Measurements from ENCODE around the gene OR8B4. TPM values are rescaled to one million over a fixed set of nuclear protein-coding genes. Genes with fewer than 3 reads are reported as not detected.
A peak's percentile ranks its signal among the peaks of the same experiment; 100 is the strongest.

Gene OR8B4
- total and polyA plus RNA-seq, 2 experiments from 2014 or later: not detected

DNA sequence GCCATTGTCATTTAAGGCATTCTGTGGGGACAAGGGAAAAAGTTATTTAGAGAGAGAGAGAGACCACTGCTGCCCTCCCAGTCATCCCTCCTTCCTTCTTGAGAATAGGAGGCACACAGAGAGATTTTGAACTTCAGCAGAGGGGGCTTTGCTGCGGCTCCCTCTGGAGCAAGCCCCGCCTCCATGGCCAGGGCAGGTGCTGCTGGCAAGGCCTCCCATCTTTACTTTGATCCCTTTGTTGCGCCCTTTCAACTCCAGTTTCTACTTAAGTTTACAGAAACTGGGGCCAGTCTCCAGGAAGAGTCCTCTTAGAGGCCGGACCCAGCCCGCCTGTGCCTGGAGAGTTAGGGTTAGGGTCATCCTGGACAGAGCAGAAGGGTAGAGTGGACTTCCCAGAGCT, 16.4 kb upstream of the OR8B4 start:
- TF ChIP-seq CTCF (IDR thresholded peaks at IDR 0.05; ENCODE audit: low read depth, low read length): no peak
- no peak overlapping the region for H3K27ac ChIP-seq
- H3K4me3 ChIP-seq: no peak overlapping the region
- H3K27me3 ChIP-seq: no peaks in the 10 kb centered on the region
- H3K36me3 ChIP-seq: no peaks in the 10 kb centered on the region
- no peak for DNase-seq (ENCODE audit: low read depth in 1 of 2, low spot score in 1 of 2)
- H3K4me1 ChIP-seq (ENCODE audit: low read depth): no peaks in the 10 kb centered on the region
- no peaks in the 10 kb centered on the region for H3K9me3 ChIP-seq (ENCODE audit: low read depth)

- no peaks in the 10 kb centered on the region for H3K4me1 ChIP-seq (ENCODE audit: low read depth)
- no peak overlapping the region for H3K27ac ChIP-seq
- H3K36me3 ChIP-seq: no peaks in the 10 kb centered on the region
- TF ChIP-seq CTCF (IDR thresholded peaks at IDR 0.05; ENCODE audit: low read depth, low read length): no peak
- H3K27me3 ChIP-seq: no peaks in the 10 kb centered on the region
- H3K4me3 ChIP-seq: no peak overlapping the region
- DNase-seq (ENCODE audit: low read depth in 1 of 2, low spot score in 1 of 2): no peak
- no peaks in the 10 kb centered on the region for H3K9me3 ChIP-seq (ENCODE audit: low read depth)
Measured at GRCh38 chr11:124440608-124441007, 15.9 kb upstream of the OR8B4 start.

DNA sequence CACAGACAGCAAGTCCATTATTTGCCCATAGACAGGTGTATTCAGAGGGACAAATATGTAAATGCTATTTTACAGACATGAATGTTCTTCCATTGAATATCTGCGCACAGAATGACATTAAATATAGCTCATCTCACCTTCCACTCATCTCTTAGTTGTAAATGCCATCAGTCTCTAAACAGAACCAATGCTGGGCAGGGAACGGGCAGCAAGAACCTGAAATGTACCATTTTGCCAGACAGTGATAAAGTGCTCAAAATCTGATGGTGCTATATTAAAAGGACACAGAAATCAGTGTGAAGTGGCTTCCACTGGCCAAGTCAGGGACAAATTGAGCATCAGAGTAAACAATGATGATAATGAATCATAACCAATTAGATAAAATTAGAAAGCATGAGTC, 10.0 kb upstream of the OR8B4 start:
- Histone ChIP-seq H3K4me1 (ENCODE audit: low read depth) (no peaks in the 10 kb centered on the region), H3K4me3 (no peak overlapping the region), H3K36me3 (no peaks in the 10 kb centered on the region), H3K27ac (no peak overlapping the region), H3K9me3 (ENCODE audit: low read depth) (no peaks in the 10 kb centered on the region), H3K27me3 (peaks cover 4% of the 10 kb centered on the region)
- DNase-seq (ENCODE audit: low read depth in 1 of 2, low spot score in 1 of 2): no peak
- no peak for TF ChIP-seq CTCF (IDR thresholded peaks at IDR 0.05; ENCODE audit: low read depth, low read length)

DNA sequence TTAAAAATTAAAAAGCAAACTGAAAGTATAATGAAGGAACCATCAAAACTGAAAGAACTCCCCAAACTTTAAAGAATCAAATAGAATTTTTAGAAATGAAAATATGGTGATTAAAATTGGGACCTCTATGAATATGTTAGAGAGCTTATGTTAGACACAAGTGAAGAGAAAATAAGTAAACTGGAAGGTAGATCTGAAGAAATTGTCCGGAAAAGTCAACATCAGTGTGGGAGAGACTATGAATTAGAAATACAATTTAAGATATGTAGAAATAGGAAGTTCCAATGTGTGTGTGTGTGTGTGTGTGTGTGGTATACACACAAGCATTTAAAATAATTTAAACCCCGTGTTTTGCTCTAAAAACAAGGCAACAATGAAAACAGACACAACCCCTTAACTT, 4.9 kb upstream of the OR8B4 start:
- peaks cover 4% of the 10 kb centered on the region for H3K27me3 ChIP-seq
- no peaks in the 10 kb centered on the region for H3K36me3 ChIP-seq
- H3K4me1 ChIP-seq (ENCODE audit: low read depth): no peaks in the 10 kb centered on the region
- no peak overlapping the region for H3K4me3 ChIP-seq
- H3K9me3 ChIP-seq (ENCODE audit: low read depth): no peaks in the 10 kb centered on the region
- TF ChIP-seq CTCF (IDR thresholded peaks at IDR 0.05; ENCODE audit: low read depth, low read length): no peak
- DNase-seq (ENCODE audit: low read depth in 1 of 2, low spot score in 1 of 2): no peak
- H3K27ac ChIP-seq: no peak overlapping the region

DNA sequence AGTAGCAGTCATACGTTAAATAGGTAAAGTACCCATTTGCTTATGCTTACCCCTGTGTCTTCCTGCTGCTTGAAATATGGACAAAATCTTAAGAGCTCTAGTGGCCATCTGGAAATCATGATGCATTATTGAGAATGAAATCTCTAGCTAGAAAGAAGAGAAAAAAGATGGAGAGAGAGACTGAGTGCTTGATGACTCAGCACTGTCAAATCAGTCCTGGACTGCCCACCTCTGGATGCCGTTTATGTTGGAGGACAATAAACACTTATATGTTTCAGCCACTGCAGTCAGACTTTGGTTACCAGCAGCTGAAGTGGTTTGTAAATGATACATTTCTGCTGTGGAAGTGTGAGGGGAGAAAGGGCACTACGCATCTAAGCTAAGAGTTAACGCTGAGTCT, 3.6 kb downstream of the OR8B4 start:
- Histone ChIP-seq H3K27ac (no peak overlapping the region), H3K36me3 (no peaks in the 10 kb centered on the region), H3K27me3 (peaks cover 4% of the 10 kb centered on the region), H3K4me3 (no peak overlapping the region), H3K9me3 (ENCODE audit: low read depth) (no peaks in the 10 kb centered on the region), H3K4me1 (ENCODE audit: low read depth) (peaks cover 5% of the 10 kb centered on the region)
- no peak for TF ChIP-seq CTCF (IDR thresholded peaks at IDR 0.05; ENCODE audit: low read depth, low read length)
- no peak for DNase-seq (ENCODE audit: low read depth in 1 of 2, low spot score in 1 of 2)

DNA sequence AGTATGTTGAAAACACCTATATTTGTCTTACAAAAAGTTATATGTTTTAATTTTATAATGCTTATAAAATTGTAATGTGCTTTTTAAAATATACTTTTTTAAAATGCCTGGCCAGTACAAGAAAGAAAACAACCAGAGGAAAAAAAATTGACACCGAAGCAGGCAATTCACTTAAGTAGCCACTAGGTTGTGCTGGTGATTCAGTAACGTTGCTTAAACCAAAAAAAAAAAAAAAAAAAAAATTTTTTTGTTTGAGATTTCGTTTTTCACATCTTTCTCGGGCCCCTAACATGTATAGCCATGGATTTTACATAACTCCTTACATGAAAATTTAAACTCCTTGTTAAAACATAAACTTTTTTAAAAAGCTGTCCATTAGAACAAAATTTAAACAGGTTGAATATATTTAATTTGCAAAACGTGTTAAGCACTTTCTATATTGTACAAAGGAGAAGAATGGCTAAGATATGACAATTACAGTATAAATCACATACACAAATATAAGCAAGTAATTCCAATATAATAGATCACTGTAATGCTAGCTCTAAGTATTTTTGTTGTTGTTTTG, 9.2 kb downstream of the OR8B4 start:
- H3K36me3 ChIP-seq: no peaks in the 10 kb centered on the region
- peak; percentile 67 for TF ChIP-seq CTCF (IDR thresholded peaks at IDR 0.05; ENCODE audit: low read depth, low read length)
- H3K27ac ChIP-seq: no peak overlapping the region
- peaks cover 22% of the 10 kb centered on the region for H3K27me3 ChIP-seq
- DNase-seq (ENCODE audit: low read depth in 1 of 2, low spot score in 1 of 2): peak; percentile 60 to 74
- H3K4me1 ChIP-seq (ENCODE audit: low read depth): peaks cover 5% of the 10 kb centered on the region
- no peak overlapping the region for H3K4me3 ChIP-seq
- H3K9me3 ChIP-seq (ENCODE audit: low read depth): no peaks in the 10 kb centered on the region

Data from cardiac muscle cell (in vitro differentiated cells and primary cell).